Thoracic aorta (tissue), 2 donors: ENCODE data around the gene PDCD1. TPM values are rescaled to one million over a fixed set of nuclear protein-coding genes. Genes with fewer than 3 reads are reported as not detected.

Experiments used
- ATAC-seq: fragments of 150-250 bp; one replicate; pipeline ENCODE4 v1.8.0; 2017; ENCODE audit warnings: low read depth; ENCODE audit not compliant: insufficient number of reproducible peaks, low FRiP score
- DNase-seq: peaks from one replicate; pipeline ENCODE4 v3.0.0-alpha.2; 2020; ENCODE audit warnings: low spot score
- H3K27ac ChIP-seq, 2 donors: fragments of 200-600 bp; sonication (generic); 1 replicate in 1 of 2; 2 replicates in 1 of 2; pipeline ENCODE4 v1.5.1; 2016; ENCODE audit warnings: mild to moderate bottlenecking in 2 of 2, moderate library complexity in 2 of 2
- H3K27me3 ChIP-seq: fragments of 200-600 bp; sonication (generic); replicated peaks from 2 replicates; pipeline ENCODE4 v1.6.0; 2016; ENCODE audit warnings: mild to moderate bottlenecking; ENCODE audit not compliant: insufficient read depth
- H3K36me3 ChIP-seq: fragments of 200-600 bp; sonication (generic); one replicate; pipeline ENCODE4 v1.5.1; 2016
- H3K4me1 ChIP-seq, 2 donors: fragments of 200-600 bp; sonication (generic); 1 replicate in 1 of 2; 2 replicates in 1 of 2; pipeline versions ENCODE4 v1.5.1 to v1.6.0; 2016; ENCODE audit warnings: low read depth in 2 of 2, mild to moderate bottlenecking in 1 of 2; ENCODE audit not compliant: control insufficient read depth in 1 of 2
- H3K4me3 ChIP-seq: fragments of 200-600 bp; sonication (generic); 2 replicates; pipeline ENCODE4 v1.5.1; 2016; ENCODE audit warnings: mild to moderate bottlenecking
- H3K9me3 ChIP-seq: fragments of 200-600 bp; sonication (generic); 2 replicates; pipeline ENCODE4 v1.5.1; 2016
- total RNA-seq, 2 donors: library from RNA; depleted of rRNA; stranded (reverse); fragments of >200 nt; gene quantifications; one replicate each; pipeline versions ENCODE4 v1.1.0 to v1.2.3, GENCODE V29; 2016
- TF ChIP-seq, protein P1 (sequence below): fragments of 200-600 bp; sonication (generic); IDR thresholded peaks from one replicate; pipeline ENCODE4 v1.5.1; 2019; ENCODE audit warnings: antibody characterized with exemption

Gene PDCD1
- total RNA-seq, 2 donors from 2014 or later, result 0.68 to 0.92 TPM

DNA sequence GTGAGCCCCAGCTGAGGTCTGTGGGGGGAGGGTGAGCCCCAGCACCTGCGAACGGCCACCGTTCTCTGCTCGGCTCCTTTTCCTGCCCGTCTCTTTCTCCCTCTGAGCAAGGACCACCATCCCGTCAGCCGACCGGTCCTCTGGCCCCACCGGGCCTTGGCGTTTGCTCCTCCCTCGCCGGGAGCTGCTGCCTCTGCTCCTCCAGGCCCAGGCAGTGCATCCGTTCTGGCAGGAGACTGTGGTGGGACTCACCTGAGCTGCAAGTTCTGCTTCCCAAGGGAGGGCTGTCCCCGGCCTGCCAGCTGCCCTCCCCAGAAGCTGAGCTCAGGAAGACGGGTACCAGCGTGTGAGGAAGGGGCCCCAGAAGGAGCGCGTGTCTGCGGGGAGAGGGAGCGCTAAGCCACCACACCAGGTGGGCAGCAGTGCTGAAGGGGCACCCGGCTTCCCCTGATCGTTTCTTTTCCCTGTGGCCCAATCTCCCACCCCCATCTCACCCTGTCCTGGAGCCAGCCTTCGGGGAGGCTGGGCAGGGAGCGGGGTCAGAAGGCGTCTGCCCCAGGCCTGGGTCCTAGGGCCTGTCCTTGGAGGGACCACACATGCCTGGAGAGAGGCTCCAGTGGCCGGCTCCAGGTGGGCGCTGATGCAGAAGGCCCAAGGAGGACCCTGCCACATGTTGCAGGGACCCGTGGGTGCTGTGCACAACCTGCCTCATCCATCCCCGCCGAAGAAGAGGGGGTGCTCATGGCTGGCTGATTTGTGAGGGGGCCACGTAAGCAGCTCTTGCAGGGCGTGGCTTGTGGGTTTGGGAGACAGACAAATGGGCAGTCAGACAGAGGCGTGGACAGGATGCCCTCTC lies 8.3 kb upstream of the PDCD1 start:
- no peak overlapping the region for H3K27ac ChIP-seq
- no peak overlapping the region for H3K4me3 ChIP-seq
- TF ChIP-seq, protein P1, sequence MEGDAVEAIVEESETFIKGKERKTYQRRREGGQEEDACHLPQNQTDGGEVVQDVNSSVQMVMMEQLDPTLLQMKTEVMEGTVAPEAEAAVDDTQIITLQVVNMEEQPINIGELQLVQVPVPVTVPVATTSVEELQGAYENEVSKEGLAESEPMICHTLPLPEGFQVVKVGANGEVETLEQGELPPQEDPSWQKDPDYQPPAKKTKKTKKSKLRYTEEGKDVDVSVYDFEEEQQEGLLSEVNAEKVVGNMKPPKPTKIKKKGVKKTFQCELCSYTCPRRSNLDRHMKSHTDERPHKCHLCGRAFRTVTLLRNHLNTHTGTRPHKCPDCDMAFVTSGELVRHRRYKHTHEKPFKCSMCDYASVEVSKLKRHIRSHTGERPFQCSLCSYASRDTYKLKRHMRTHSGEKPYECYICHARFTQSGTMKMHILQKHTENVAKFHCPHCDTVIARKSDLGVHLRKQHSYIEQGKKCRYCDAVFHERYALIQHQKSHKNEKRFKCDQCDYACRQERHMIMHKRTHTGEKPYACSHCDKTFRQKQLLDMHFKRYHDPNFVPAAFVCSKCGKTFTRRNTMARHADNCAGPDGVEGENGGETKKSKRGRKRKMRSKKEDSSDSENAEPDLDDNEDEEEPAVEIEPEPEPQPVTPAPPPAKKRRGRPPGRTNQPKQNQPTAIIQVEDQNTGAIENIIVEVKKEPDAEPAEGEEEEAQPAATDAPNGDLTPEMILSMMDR, result no peak
- ATAC-seq, result no peak
- peaks cover 21% of the 10 kb centered on the region for H3K27me3 ChIP-seq
- H3K4me1 ChIP-seq, result no peaks in the 10 kb centered on the region
- DNase-seq, result no peak
- no peaks in the 10 kb centered on the region for H3K36me3 ChIP-seq
- no peaks in the 10 kb centered on the region for H3K9me3 ChIP-seq

DNA sequence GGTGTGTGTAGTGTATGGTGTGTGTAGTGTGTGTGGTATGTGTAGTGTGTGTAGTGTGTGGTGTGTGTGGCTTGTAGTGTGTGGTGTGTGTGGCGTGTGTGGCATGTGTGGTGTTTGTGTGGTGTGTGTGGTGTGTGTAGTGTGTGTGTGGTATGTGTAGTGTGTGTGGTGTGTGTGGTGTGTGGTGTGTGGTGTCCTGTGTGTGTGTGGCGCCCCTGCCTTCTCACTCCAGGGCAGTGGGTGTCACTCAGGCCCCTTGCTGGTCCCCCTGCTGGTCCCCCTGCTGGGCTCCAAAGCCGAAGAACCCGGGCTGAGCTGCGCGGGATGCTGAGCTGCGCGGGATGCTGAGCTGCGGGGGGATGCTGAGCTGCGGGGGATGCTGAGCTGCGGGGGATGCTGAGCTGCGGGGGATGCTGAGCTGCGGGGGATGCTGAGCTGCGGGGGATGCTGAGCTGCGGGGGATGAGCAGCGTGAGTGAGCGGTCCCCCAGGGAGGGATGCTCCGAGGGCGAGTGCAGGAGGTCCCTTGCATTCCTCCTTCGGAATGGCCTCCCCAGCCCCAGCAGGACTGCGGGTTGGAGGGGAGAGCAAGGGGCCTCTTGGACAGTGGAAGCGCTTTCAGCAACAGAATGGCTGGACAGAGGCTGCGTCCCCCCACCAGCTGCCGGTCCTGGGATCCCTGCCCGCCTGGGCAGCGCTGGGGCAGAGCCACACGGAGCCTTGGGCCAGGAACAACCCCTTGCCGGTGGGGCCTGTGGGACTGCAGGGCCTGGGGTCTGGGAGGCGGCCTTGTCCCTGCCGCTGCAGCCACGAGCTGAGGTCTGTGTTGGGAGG lies 7.5 kb upstream of the PDCD1 start:
- H3K36me3 ChIP-seq, result no peaks in the 10 kb centered on the region
- no peak for DNase-seq
- H3K27ac ChIP-seq, result no peak overlapping the region
- TF ChIP-seq, protein P1, result no peak
- no peak overlapping the region for H3K4me3 ChIP-seq
- no peaks in the 10 kb centered on the region for H3K4me1 ChIP-seq
- ATAC-seq, result no peak
- H3K27me3 ChIP-seq, result peaks cover 23% of the 10 kb centered on the region
- H3K9me3 ChIP-seq, result no peaks in the 10 kb centered on the region

DNA sequence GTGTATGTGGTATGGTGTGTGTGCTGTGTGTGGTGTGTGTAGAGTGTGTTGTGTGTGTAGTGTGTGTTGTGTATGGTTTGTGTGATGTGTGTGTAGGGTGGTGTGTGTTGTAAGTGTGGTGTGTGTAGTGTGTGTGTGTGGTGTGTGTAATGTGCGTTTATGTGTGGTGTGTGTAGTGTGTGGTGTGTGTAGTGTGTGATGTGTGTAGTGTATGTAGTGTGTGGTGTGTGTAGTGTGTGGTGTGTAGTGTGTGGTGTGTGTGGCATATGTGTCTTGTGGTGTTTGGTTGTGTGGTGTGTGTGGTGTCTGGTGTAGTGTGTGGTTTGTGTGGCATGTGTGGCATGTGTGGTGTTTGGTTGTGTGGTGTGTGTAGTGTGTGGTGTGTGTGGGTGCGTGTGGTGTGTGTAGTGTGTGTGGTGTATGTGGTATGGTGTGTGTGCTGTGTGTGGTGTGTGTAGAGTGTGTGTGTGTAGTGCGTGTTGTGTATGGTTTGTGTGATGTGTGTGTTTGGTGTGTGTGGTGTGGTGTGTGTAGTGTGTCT lies 6.8 kb upstream of the PDCD1 start:
- TF ChIP-seq, protein P1, result no peak
- no peak for ATAC-seq
- peaks cover 23% of the 10 kb centered on the region for H3K27me3 ChIP-seq
- H3K9me3 ChIP-seq, result no peaks in the 10 kb centered on the region
- H3K4me3 ChIP-seq, result no peak overlapping the region
- H3K36me3 ChIP-seq, result no peaks in the 10 kb centered on the region
- H3K27ac ChIP-seq, result no peak overlapping the region
- no peak for DNase-seq
- no peaks in the 10 kb centered on the region for H3K4me1 ChIP-seq

DNA sequence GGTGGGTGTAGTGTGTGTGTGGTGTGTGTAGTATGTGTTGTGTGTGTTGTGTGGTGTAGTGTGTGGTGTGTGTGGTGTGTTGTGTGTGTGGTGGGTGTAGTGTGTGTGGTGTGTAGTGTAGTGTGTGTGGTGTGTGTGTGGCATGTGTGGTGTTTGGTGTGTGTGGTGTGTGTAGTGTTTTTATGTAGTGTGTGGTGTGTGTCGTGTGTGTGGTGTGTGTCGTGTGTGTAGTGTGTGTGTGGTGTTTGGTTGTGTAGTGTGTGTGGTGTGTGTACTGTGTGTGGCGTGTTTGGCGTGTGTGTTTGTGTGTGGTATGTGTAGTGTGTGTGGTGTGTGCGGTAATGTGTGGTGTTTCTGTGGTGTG lies 6.1 kb upstream of the PDCD1 start:
- no peak for DNase-seq
- Histone ChIP-seq H3K36me3 (no peaks in the 10 kb centered on the region), H3K27me3 (peaks cover 23% of the 10 kb centered on the region), H3K9me3 (no peaks in the 10 kb centered on the region), H3K27ac (no peak overlapping the region), H3K4me3 (no peak overlapping the region), H3K4me1 (no peaks in the 10 kb centered on the region)
- TF ChIP-seq, protein P1, result no peak
- no peak for ATAC-seq
